D721Med (cell line): ENCODE measurements around the gene CRACDL.
"Not testable (repeated sequence)": the region's sequence is repeated elsewhere in the genome, so short reads cannot be mapped to it uniquely, and the experiment has no call there.

Experiments
- DNase-seq: peaks from one replicate; pipeline ENCODE4 v3.0.0; 2011; ENCODE audit warnings: low spot score; ENCODE audit not compliant: insufficient read length
- FAIRE-seq: peaks from 2 replicates; lab custom pipeline; 2011; peaks lifted over from hg19 to GRCh38; lab: Jason Lieb, UNC
- CTCF ChIP-seq: IDR thresholded peaks from 2 replicates; pipeline ENCODE4 v1.5.1; 2012; ENCODE audit warnings: mild to moderate bottlenecking, control low read depth; ENCODE audit not compliant: insufficient read depth; ENCODE audit errors: missing control alignments

CRACDL gene

DNA sequence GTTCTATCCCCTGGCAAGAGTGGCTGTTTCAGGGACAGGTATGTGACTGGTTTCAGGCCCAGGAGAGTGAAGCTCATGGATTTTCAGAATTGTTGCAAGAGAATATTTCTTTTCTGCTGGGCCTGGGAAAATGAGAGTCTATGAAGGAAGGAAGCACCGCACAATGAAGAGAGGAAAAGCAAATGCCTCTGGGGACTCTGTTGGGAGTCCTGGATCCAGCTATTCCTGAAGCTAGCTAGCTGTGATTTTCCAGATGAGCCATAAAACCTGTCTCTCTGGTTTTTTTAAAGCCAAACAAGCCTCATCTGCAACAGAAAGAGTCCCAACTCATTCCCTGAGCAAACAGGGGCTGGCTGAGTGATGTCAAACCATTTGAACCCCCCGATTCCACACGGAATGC is 53.7 kb downstream of the CRACDL start:
- TF ChIP-seq CTCF = no peak
- FAIRE-seq (no peak), DNase-seq (no peak)

DNA sequence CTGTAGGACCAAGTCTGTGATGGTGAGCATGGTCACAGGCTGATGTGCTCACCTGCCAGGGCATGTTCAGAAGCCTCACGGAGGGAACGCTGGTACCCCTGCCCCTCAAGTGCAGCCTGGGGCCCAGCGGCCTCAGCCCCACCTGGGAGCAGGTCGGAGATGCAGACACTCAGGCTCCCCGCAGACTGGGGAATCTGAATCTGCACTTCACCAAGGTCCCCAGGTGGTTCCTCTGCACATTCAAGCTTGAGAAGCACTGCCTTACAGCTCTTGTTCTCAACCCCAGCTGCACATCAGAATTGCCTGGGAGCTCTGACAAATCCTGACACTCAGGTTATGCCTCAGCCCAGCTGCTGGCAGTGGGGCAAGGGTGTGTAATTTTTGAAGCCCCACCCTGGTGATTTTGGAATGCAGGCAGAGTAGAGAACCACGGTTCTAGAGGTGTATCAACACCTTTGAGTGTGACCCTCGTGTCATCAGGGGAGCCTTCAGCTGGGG is 54.8 kb downstream of the CRACDL start:
- no peak for TF ChIP-seq CTCF
- FAIRE-seq (no peak), DNase-seq (no peak)

- no peak for FAIRE-seq
Measured at GRCh38 chr2:98880266-98881152, 55.5 kb downstream of the CRACDL start.

GRCh38 chr2:98877658-98878057 is 58.4 kb downstream of the CRACDL start:
- not testable (repeated sequence) for FAIRE-seq, DNase-seq

More at GRCh38 chr2:98880266-98881152, 55.5 kb downstream of the CRACDL start:
- TF ChIP-seq CTCF = no peak
- no peak for DNase-seq

DNA sequence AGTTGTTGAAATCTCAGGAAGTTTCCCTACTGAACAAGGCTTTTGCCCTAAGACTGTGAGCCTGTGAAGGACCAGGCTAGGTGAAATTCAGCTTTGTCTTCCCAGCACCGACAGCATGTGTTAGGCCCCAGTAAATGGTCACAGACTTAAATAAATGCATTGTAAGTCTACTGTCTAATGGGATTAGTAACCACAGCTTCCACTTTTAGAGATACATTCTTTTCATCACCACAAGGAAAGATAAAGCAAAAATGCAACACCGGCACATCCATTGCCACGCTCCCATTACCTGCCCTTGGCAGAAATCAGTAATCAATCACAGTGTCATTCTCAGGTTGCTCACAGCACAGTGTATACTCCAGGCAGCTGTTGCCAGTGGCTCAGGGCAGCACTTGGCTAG is 59.3 kb downstream of the CRACDL start:
- DNase-seq (no peak), FAIRE-seq (no peak)
- no peak for TF ChIP-seq CTCF

DNA sequence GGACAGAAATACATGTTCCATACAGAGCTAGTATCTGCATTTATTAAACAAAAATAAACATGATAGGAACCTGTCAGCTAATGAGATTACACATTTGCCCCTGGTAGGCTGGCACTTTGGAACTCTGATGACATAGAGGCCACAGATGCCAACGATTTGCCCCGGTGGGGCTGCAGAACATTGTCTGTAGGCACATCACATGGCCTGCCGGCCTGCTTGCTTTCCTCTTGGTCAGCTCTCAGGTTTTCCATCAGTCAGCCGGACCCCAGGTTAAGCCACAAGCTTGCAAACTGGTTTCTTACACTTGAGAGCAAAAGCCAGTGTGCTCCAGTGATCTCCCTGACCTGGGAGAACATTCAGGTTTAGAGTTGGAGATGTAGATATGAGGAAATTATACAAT is 60.3 kb downstream of the CRACDL start:
- no peak for DNase-seq
- no peak for TF ChIP-seq CTCF
- FAIRE-seq = no peak

DNA sequence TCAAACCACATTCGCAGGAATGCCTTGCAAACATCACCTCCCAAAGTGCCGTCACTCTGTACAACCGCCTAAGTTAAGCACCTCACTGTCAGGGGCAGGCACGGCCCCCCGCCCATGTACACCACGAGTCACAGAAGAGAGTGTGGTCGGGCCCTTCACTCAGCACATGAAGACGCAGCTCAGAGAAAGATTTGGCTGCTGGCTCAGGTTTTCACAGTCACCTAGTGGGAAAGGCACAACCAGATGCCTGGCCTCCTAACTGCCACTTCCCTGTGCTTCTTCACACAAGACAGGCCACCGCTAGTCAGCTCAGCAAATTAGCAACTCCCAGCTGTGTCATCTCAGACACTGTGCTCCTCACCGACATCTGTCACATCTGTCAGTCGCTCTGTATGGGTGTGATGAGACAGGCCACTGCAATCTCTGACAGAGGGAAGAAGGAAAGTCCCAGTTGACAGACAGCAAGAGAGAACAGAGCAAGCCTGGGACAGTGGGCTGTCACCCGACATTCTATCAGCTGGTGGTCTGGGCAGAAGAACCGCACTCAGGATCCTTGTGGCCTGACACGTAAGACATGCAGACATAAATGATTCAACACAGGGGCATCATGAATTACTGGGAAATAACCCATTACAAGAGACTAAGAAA is 60.8 kb downstream of the CRACDL start:
- no peak for FAIRE-seq
- no peak for TF ChIP-seq CTCF
- DNase-seq = no peak
